Type B pancreatic cell (in vitro differentiated cells): Measurements from ENCODE around the gene NLGN1. TPM values are rescaled to one million over a fixed set of nuclear protein-coding genes. Genes with fewer than 3 reads are reported as not detected.

Source experiments
- DNase-seq: peaks from one replicate; pipeline ENCODE4 v3.0.0; 2021; ENCODE audit warnings: mixed read lengths; ENCODE audit not compliant: unreplicated experiment; ENCODE audit errors: extremely low spot score
- H3K27ac Mint-ChIP-seq: 2 replicates; pipeline ENCODE4 v1.8.0; 2021; ENCODE audit warnings: mild to moderate bottlenecking, mixed read lengths
- H3K27me3 Mint-ChIP-seq: 2 replicates; pipeline ENCODE4 v1.8.0; 2021; ENCODE audit warnings: mixed read lengths
- H3K36me3 Mint-ChIP-seq: 2 replicates; pipeline ENCODE4 v1.8.0; 2021; ENCODE audit warnings: mixed read lengths
- H3K4me1 Mint-ChIP-seq: one replicate; pipeline ENCODE4 v1.8.0; 2021; ENCODE audit warnings: mixed read lengths; ENCODE audit not compliant: unreplicated experiment
- H3K4me3 Mint-ChIP-seq: 2 replicates; pipeline ENCODE4 v1.8.0; 2021; ENCODE audit warnings: mild to moderate bottlenecking, mixed read lengths
- H3K9me3 Mint-ChIP-seq: 2 replicates; pipeline ENCODE4 v1.8.0; 2021; ENCODE audit warnings: mixed read lengths
- total RNA-seq: library from RNA; stranded (reverse); gene quantifications from 2 replicates; pipeline ENCODE4 v1.2.1, GENCODE V29; 2021; ENCODE audit warnings: low replicate concordance
- TF ChIP-seq, protein P1 (sequence below): fragments of 200-600 bp; sonication (generic); conservative IDR thresholded peaks from 2 replicates; pipeline ENCODE4 v1.5.0; 2021; ENCODE audit warnings: antibody characterized with exemption, mild to moderate bottlenecking

The NLGN1 gene
- total RNA-seq, 1 donor from 2014 or later: 12.6 TPM

DNA sequence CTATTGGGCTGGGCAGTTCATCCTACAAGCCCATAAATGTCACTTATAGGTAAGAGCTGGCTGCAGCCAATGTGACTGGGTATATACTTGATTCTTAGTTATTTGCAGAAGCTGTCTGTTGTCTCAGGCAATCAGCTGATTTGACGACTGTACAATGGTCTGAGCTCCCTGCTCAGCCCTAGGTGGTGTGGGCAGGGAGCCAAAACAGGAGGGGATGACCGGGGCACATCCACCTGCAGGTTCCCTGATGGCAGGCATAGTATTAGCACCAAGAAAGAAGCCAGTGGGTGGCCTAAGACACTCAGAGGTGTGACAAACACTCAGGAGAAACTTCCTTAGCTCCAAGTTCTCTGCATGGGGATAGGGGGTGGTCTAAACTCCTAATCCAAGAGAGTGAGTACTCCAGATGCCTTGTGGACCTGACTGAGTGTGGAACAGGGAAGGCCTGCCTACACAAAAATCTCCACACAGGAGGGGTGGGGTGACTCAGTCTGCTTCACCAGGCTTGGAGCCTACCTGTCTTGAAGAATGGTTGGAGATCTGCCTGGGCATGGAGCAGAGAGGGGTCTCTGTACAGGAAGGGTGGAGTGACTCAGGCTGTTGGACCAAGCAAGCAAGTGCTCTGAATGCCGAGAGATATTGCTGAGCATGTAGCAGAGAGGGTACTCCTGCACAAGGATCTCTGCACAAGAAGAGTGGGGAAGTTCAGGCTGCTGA lies 771.2 kb downstream of the NLGN1 start:
- TF ChIP-seq, protein P1, sequence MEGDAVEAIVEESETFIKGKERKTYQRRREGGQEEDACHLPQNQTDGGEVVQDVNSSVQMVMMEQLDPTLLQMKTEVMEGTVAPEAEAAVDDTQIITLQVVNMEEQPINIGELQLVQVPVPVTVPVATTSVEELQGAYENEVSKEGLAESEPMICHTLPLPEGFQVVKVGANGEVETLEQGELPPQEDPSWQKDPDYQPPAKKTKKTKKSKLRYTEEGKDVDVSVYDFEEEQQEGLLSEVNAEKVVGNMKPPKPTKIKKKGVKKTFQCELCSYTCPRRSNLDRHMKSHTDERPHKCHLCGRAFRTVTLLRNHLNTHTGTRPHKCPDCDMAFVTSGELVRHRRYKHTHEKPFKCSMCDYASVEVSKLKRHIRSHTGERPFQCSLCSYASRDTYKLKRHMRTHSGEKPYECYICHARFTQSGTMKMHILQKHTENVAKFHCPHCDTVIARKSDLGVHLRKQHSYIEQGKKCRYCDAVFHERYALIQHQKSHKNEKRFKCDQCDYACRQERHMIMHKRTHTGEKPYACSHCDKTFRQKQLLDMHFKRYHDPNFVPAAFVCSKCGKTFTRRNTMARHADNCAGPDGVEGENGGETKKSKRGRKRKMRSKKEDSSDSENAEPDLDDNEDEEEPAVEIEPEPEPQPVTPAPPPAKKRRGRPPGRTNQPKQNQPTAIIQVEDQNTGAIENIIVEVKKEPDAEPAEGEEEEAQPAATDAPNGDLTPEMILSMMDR: no peak
- no peaks in the 10 kb centered on the region for H3K4me1 Mint-ChIP-seq
- H3K27ac Mint-ChIP-seq: no peak overlapping the region
- peaks cover 4% of the 10 kb centered on the region for H3K9me3 Mint-ChIP-seq
- no peaks in the 10 kb centered on the region for H3K27me3 Mint-ChIP-seq
- DNase-seq: no peak
- H3K36me3 Mint-ChIP-seq: no peaks in the 10 kb centered on the region
- H3K4me3 Mint-ChIP-seq: no peak overlapping the region

DNA sequence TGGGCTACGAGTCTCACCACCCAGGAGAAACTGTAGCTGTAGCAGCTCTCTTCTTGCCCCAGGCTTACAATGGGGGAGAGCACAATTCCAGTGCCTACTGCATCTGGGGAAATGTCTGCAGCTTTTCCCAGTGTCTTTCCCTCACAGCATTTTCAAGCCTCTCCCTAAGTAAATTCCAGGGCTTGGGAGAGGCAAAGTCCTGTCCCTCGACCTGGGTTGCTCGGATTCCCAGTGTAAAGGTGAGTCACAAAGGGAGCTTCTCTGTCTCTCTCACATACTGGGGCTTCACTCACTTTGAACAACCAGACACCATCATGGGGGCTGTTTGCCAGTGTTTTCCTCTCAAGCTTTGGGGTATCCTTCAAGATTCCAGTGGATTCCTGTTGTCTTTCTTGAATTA lies 772.2 kb downstream of the NLGN1 start:
- Mint-ChIP-seq H3K36me3 (no peaks in the 10 kb centered on the region), H3K9me3 (peaks cover 4% of the 10 kb centered on the region), H3K4me1 (no peaks in the 10 kb centered on the region), H3K27ac (no peak overlapping the region), H3K27me3 (no peaks in the 10 kb centered on the region), H3K4me3 (no peak overlapping the region)
- no peak for DNase-seq
- TF ChIP-seq, protein P1: no peak

DNA sequence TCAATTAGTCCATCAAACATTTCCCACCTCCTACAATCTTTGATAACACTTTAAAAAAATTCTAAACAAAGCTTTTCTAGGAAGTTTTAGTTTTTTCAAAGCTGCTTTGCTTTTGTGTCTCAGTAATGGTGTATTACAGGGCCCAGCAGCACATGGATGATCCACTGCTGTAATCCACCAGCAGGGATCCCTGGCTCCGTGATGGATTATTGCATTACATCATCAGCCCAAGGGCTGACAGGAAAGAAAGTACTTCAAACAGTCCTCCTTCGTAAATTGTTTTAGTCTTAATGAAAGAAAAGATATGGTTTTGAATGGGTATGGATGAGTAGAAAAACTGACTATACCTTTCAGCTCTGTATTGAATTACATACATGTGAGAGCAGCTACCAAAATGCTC lies 772.7 kb downstream of the NLGN1 start:
- H3K27me3 Mint-ChIP-seq: no peaks in the 10 kb centered on the region
- TF ChIP-seq, protein P1: no peak

DNA sequence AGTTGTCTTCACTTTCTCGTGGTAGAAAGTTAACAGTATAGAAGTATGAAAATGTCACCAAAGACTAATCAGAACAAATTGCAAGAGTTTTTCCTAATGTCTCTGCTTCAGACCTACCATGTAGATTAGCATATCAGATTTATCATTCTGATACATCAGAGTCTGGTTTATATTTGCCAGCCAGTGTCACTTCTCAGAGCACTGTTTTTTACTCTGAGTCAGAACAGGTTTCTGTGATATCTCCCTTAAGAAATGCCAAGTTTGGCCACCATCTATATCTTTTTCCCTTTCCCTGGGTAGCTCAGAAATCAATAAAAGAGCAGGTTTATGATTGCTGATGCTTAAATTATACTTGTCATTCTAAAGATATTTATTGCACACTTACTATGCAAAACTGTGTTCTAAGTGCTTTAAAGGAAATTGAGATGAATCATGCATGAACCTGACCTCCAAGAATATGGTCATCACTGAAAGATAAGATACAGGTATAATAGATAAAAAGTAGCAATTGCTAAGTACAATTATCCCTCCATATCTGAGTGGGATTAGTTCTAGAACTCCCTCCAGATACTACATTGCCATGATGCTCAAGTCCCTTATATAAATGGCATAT lies 788.9 kb downstream of the NLGN1 start:
- H3K4me3 Mint-ChIP-seq: no peak overlapping the region
- TF ChIP-seq, protein P1: no peak
- H3K9me3 Mint-ChIP-seq: no peaks in the 10 kb centered on the region
- no peaks in the 10 kb centered on the region for H3K36me3 Mint-ChIP-seq
- no peak overlapping the region for H3K27ac Mint-ChIP-seq
- no peak for DNase-seq
- H3K27me3 Mint-ChIP-seq: no peaks in the 10 kb centered on the region
- peaks cover 5% of the 10 kb centered on the region for H3K4me1 Mint-ChIP-seq

More for the DNA sequence above, 772.7 kb downstream of the NLGN1 start:
- H3K27ac Mint-ChIP-seq: no peak overlapping the region
- no peaks in the 10 kb centered on the region for H3K4me1 Mint-ChIP-seq
- H3K36me3 Mint-ChIP-seq: no peaks in the 10 kb centered on the region
- peaks cover 4% of the 10 kb centered on the region for H3K9me3 Mint-ChIP-seq
- no peak overlapping the region for H3K4me3 Mint-ChIP-seq
- DNase-seq: no peak

DNA sequence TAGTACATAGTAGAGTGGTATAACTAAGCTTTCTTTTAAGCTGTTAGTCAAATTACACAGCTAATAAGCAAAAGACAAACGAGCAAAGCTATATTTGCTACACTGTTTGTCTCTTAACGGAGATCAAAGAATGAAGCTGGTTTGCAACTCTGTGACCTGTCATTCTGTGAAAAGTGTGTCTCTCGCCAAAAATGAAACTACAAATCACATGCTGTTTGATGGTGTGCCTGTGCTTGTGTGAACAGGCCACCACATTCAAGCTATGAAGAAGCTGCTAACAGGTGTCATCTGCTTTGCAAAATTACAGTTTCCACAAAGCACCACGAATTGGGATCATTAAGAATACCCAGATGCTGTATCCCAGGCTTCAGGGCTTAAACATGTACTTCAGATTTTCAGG lies 793.8 kb downstream of the NLGN1 start:
- no peaks in the 10 kb centered on the region for H3K36me3 Mint-ChIP-seq

More for the DNA sequence above, 793.8 kb downstream of the NLGN1 start:
- TF ChIP-seq, protein P1: no peak
- Mint-ChIP-seq H3K27me3 (no peaks in the 10 kb centered on the region), H3K9me3 (no peaks in the 10 kb centered on the region), H3K4me3 (no peak overlapping the region), H3K27ac (no peak overlapping the region), H3K4me1 (peaks cover 5% of the 10 kb centered on the region)
- no peak for DNase-seq
